ENCODE results near the gene NT5DC2. TPM values are rescaled to one million over a fixed set of nuclear protein-coding genes. Genes with fewer than 3 reads are reported as not detected.

Gene NT5DC2
- total and polyA plus RNA-seq, 12 donors, result 48.6 to 384 (median 89.1) TPM

DNA sequence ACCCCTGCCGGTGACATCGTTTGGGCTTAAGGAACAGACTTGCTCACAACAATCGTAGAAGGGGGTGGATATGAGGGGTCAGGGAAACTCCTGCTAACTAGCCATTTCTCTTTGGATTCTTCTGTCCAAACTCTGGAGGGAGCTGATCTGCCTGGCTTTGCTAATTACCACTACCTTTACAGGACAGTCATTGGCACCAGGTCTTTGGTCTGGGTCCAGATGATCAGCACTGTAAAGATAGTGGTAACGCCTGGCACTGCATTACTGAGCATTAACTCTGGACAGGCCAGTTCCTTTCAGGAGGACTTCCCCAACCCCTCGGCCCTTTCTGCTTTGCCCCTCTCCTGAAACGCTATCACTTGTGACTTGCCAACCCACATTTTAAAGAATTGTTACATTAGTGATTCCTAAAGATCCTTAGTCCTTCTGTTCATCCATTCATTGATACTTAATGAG, 3.5 kb upstream of the NT5DC2 start:
- H3K27me3 ChIP-seq, result no peaks in the 10 kb centered on the region
- no peak for TF ChIP-seq POLR2A (IDR thresholded peaks at IDR 0.05)
- TF ChIP-seq, protein P1, sequence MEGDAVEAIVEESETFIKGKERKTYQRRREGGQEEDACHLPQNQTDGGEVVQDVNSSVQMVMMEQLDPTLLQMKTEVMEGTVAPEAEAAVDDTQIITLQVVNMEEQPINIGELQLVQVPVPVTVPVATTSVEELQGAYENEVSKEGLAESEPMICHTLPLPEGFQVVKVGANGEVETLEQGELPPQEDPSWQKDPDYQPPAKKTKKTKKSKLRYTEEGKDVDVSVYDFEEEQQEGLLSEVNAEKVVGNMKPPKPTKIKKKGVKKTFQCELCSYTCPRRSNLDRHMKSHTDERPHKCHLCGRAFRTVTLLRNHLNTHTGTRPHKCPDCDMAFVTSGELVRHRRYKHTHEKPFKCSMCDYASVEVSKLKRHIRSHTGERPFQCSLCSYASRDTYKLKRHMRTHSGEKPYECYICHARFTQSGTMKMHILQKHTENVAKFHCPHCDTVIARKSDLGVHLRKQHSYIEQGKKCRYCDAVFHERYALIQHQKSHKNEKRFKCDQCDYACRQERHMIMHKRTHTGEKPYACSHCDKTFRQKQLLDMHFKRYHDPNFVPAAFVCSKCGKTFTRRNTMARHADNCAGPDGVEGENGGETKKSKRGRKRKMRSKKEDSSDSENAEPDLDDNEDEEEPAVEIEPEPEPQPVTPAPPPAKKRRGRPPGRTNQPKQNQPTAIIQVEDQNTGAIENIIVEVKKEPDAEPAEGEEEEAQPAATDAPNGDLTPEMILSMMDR (IDR thresholded peaks at IDR 0.05), result peak in 2 of 6 experiments; percentile 3 to 27
- H3K27ac ChIP-seq, result peak overlapping the region; percentile 61 to 97 (median 91)
- intact Hi-C loops (cut with DNase I), result loop anchor here in 1 of 2 donors (10.0 kb wide), 1 partner anchor 148 kb away; the partner anchor contains the start of genes GNL3 and PBRM1
- H3K9me3 ChIP-seq (replicated peaks in 1 of 3), result no peaks in the 10 kb centered on the region
- DNase-seq, result peak in 1 of 7 donors; percentile 35
- 1 to 3% (median 2%) methylated on average over 6 of the region's 6 CpGs for WGBS, 4 donors
- H3K4me1 ChIP-seq (replicated peaks in 1 of 2), result peaks cover 29 to 73% of the 10 kb centered on the region in 2 donors
- peaks cover 0 to 5% of the 10 kb centered on the region in 2 donors for H3K36me3 ChIP-seq (replicated peaks in 1 of 2)
- peak overlapping the region; percentile 20 to 84 (median 64) for H3K4me3 ChIP-seq

DNA sequence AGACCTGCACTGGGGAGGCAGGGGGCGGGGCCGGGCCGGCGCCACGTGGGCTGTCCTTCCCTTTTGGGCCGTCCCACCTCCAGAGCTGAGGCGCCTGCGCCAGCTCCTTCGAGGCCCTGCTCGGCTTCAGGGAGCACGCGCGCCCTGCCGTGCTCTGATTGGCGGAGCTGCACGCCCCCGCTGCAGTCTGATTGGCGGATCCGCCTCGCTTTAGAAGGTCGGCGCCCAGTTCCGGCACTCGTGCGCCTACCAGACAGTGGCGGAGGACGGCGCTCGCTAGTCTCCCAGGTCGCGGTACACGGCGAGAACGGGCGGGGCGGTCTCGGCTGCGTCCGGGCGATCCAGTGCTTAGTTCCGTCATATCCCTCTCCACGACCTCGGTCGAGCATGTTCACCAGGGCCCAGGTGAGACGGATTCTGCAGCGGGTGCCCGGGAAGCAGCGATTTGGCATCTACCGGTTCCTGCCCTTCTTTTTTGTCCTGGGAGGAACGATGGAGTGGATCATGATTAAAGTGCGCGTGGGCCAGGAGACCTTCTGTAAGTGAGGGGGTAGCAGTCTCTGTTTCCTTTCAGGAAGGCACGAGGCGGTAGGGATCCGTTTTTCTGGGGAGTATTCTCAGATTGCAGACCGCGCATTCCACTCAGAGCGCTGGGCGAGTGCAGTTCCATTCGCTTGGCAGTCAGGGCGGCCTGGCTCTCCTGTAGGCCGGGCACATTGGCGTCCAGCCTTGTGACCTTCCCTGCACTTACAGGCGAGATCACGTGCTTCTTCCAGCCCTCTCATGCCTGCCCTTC, 2.9 kb upstream of the NT5DC2 start, which contains the start of gene UQCC5:
UQCC5 (plus strand) TSS at position 237 of the 796 bp plus-strand sequence; CDS start at position 388, 151 bp downstream.
- Histone ChIP-seq H3K36me3 (replicated peaks in 1 of 2) (peaks cover 0 to under 1% of the 10 kb centered on the region in 2 donors), H3K4me1 (replicated peaks in 1 of 2) (peaks cover 35 to 74% of the 10 kb centered on the region in 2 donors), H3K9me3 (replicated peaks in 1 of 3) (no peaks in the 10 kb centered on the region), H3K4me3 (peak within 1 kb of the TSS; percentile 20 to 84 (median 64)), H3K27me3 (no peaks in the 10 kb centered on the region), H3K27ac (peak within 1 kb of the TSS; percentile 61 to 97 (median 91))
- intact Hi-C loops (cut with DNase I), result loop anchor here in 1 of 2 donors (10.0 kb wide), 1 partner anchor 148 kb away; the partner anchor contains the start of genes GNL3 and PBRM1
- DNase-seq, result peak; percentile 97 to 99 (median 98)
- TF ChIP-seq, protein P1 (IDR thresholded peaks at IDR 0.05), result no peak
- TF ChIP-seq POLR2A (IDR thresholded peaks at IDR 0.05), result peak; percentile 98 to 100
- 0% methylated on average over 9 to 65 of the region's 65 CpGs for WGBS, 4 donors

DNA sequence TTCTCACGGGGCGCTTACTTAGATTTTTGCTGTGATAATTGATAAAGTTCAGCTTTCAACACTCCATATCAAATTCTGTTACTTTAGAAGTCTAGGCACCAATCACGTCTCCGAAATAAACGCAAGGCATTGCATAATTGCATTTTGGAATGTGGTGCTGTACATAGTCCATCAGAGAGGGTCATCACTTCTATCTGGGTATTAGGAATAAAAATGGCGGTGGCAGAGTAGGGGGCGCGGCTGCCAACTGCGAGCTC, 2.4 kb upstream of the NT5DC2 start:
- DNase-seq, result no peak
- peak overlapping the region in 1 of 4 donors; percentile 32 for H3K4me3 ChIP-seq
- WGBS, 4 donors, result 11 to 16% (median 11%) methylated on average over 8 to 9 of the region's 9 CpGs
- H3K27me3 ChIP-seq, result no peaks in the 10 kb centered on the region
- H3K4me1 ChIP-seq (replicated peaks in 1 of 2), result peaks cover 38 to 74% of the 10 kb centered on the region in 2 donors
- intact Hi-C loops (cut with DNase I), result loop anchor here in 1 of 2 donors (10.0 kb wide), 1 partner anchor 149 kb away; the partner anchor contains the start of genes GNL3 and PBRM1
- H3K36me3 ChIP-seq (replicated peaks in 1 of 2), result no peaks in the 10 kb centered on the region
- H3K27ac ChIP-seq, result peak overlapping the region in 2 of 5 donors; percentile 67 to 94
- no peaks in the 10 kb centered on the region for H3K9me3 ChIP-seq (replicated peaks in 1 of 3)
- TF ChIP-seq, protein P1 (IDR thresholded peaks at IDR 0.05), result no peak
- no peak for TF ChIP-seq POLR2A (IDR thresholded peaks at IDR 0.05)

DNA sequence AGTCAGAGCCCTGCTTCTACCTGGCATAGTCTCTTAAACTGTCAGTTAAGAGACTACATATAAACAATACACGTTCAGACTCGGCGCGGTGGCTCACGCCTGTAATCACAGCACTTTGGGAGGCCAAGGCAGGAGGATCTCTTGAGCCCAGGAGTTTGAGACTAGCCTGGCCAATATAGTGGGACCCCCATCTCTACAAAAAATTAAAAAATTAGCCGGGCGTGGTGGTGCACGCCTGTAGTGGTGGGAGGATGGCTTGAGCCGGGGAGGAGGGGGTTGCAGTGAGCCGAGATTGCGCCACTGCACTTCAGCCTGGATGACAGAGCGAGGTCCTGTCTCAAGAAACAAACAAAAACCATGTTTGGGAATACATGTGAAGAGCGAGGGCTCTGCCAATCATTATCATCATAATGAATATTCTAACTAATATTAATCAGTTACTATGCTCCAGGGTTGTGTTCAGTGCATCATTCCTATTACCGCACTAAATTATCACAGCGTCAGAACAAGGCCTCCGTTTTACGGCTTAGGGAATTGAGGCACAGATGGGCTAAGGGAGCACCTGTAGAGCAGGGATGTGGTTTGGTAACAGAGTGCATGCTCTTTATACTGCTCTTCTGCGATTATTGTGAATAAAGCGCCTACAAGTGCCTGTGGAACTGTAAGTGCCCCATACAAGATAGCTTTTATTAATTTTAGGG, 1.9 kb upstream of the NT5DC2 start:
- Histone ChIP-seq H3K9me3 (replicated peaks in 1 of 3) (no peaks in the 10 kb centered on the region), H3K27ac (peak overlapping the region in 2 of 5 donors; percentile 67 to 94), H3K4me3 (peak overlapping the region in 1 of 4 donors; percentile 32), H3K36me3 (replicated peaks in 1 of 2) (no peaks in the 10 kb centered on the region), H3K27me3 (no peaks in the 10 kb centered on the region), H3K4me1 (replicated peaks in 1 of 2) (peaks cover 34 to 74% of the 10 kb centered on the region in 2 donors)
- peak in 4 of 7 donors; percentile 17 to 68 (median 24) for DNase-seq
- TF ChIP-seq, protein P1 (IDR thresholded peaks at IDR 0.05), result no peak
- TF ChIP-seq POLR2A (IDR thresholded peaks at IDR 0.05), result no peak
- 86 to 89% (median 89%) methylated on average over 19 of the region's 19 CpGs for WGBS, 4 donors
- intact Hi-C loops (cut with DNase I), result loop anchor here in 1 of 2 donors (10.0 kb wide), 1 partner anchor 149 kb away; the partner anchor contains the start of genes GNL3 and PBRM1

Measured in adrenal gland (tissue), 12 donors.